ENCODE results near the gene CDK5RAP2.
"Not testable (repeated sequence)": the region's sequence is repeated elsewhere in the genome, so short reads cannot be mapped to it uniquely, and the experiment has no call there.

Gene CDK5RAP2

GRCh38 chr9:120580051-120580896 lies at the start of gene CDK5RAP2:
CDK5RAP2 (minus strand) TSS chr9:120580167; CDS start chr9:120579978, 189 bp downstream.
- H3K9me3 Mint-ChIP-seq = no peaks in the 10 kb centered on the region
- peaks cover 36% of the 10 kb centered on the region for H3K4me1 Mint-ChIP-seq (ENCODE audit: low read depth)
- H3K4me3 Mint-ChIP-seq = peak within 1 kb of the TSS; percentile 98
- no peaks in the 10 kb centered on the region for H3K27me3 Mint-ChIP-seq (ENCODE audit: low read depth)
- peak within 1 kb of the TSS; percentile 94 for H3K27ac Mint-ChIP-seq
- DNase-seq (ENCODE audit: low spot score) = peak; percentile 92
- peaks cover 23% of the 10 kb centered on the region for H3K36me3 Mint-ChIP-seq (ENCODE audit: low read depth)

- H3K27me3 Mint-ChIP-seq (ENCODE audit: low read depth); H3K27ac Mint-ChIP-seq; H3K36me3 Mint-ChIP-seq (ENCODE audit: low read depth); H3K9me3 Mint-ChIP-seq; DNase-seq (ENCODE audit: low spot score); H3K4me1 Mint-ChIP-seq (ENCODE audit: low read depth); H3K4me3 Mint-ChIP-seq: not testable (repeated sequence)
Measured at GRCh38 chr9:120628925-120629497, 49.0 kb upstream of the CDK5RAP2 start.

GRCh38 chr9:120628207-120628924 lies 48.4 kb upstream of the CDK5RAP2 start:
- Mint-ChIP-seq H3K27ac (no peak overlapping the region), H3K4me1 (ENCODE audit: low read depth) (peaks cover 2% of the 10 kb centered on the region), H3K9me3 (no peaks in the 10 kb centered on the region), H3K27me3 (ENCODE audit: low read depth) (peaks cover 2% of the 10 kb centered on the region), H3K4me3 (no peak overlapping the region), H3K36me3 (ENCODE audit: low read depth) (no peaks in the 10 kb centered on the region)
- no peak for DNase-seq (ENCODE audit: low spot score)

GRCh38 chr9:120627073-120627472 lies 47.1 kb upstream of the CDK5RAP2 start:
- H3K9me3 Mint-ChIP-seq = no peaks in the 10 kb centered on the region
- peaks cover 2% of the 10 kb centered on the region for H3K4me1 Mint-ChIP-seq (ENCODE audit: low read depth)
- H3K4me3 Mint-ChIP-seq = no peak overlapping the region

GRCh38 chr9:120626512-120626911 lies 46.5 kb upstream of the CDK5RAP2 start:
- no peak for DNase-seq (ENCODE audit: low spot score)
- Mint-ChIP-seq H3K27ac (no peak overlapping the region), H3K9me3 (no peaks in the 10 kb centered on the region), H3K4me3 (no peak overlapping the region), H3K36me3 (ENCODE audit: low read depth) (peaks cover 1% of the 10 kb centered on the region), H3K27me3 (ENCODE audit: low read depth) (no peaks in the 10 kb centered on the region), H3K4me1 (ENCODE audit: low read depth) (peaks cover 2% of the 10 kb centered on the region)

More at GRCh38 chr9:120627073-120627472, 47.1 kb upstream of the CDK5RAP2 start:
- no peak overlapping the region for H3K27ac Mint-ChIP-seq
- H3K27me3 Mint-ChIP-seq (ENCODE audit: low read depth) = peaks cover 2% of the 10 kb centered on the region
- no peak for DNase-seq (ENCODE audit: low spot score)
- H3K36me3 Mint-ChIP-seq (ENCODE audit: low read depth) = no peaks in the 10 kb centered on the region

- peaks cover 2% of the 10 kb centered on the region for H3K4me1 Mint-ChIP-seq (ENCODE audit: low read depth)
- H3K27ac Mint-ChIP-seq = no peak overlapping the region
- H3K36me3 Mint-ChIP-seq (ENCODE audit: low read depth) = peaks cover 7% of the 10 kb centered on the region
Measured at GRCh38 chr9:120625222-120625621, 45.3 kb upstream of the CDK5RAP2 start.

GRCh38 chr9:120622790-120623189 lies 42.8 kb upstream of the CDK5RAP2 start:
- DNase-seq (ENCODE audit: low spot score) = no peak
- Mint-ChIP-seq H3K27ac (no peak overlapping the region), H3K36me3 (ENCODE audit: low read depth) (peaks cover 7% of the 10 kb centered on the region), H3K27me3 (ENCODE audit: low read depth) (no peaks in the 10 kb centered on the region), H3K4me3 (no peak overlapping the region), H3K9me3 (no peaks in the 10 kb centered on the region), H3K4me1 (ENCODE audit: low read depth) (peaks cover 7% of the 10 kb centered on the region)

More at GRCh38 chr9:120625222-120625621, 45.3 kb upstream of the CDK5RAP2 start:
- Mint-ChIP-seq H3K9me3 (no peaks in the 10 kb centered on the region), H3K4me3 (no peak overlapping the region), H3K27me3 (ENCODE audit: low read depth) (no peaks in the 10 kb centered on the region)
- DNase-seq (ENCODE audit: low spot score) = no peak

GRCh38 chr9:120621941-120622340 lies 42.0 kb upstream of the CDK5RAP2 start:
- H3K4me1 Mint-ChIP-seq (ENCODE audit: low read depth) = peaks cover 9% of the 10 kb centered on the region
- peaks cover 7% of the 10 kb centered on the region for H3K36me3 Mint-ChIP-seq (ENCODE audit: low read depth)
- no peak for DNase-seq (ENCODE audit: low spot score)
- H3K9me3 Mint-ChIP-seq = no peaks in the 10 kb centered on the region
- H3K4me3 Mint-ChIP-seq = no peak overlapping the region
- no peak overlapping the region for H3K27ac Mint-ChIP-seq
- no peaks in the 10 kb centered on the region for H3K27me3 Mint-ChIP-seq (ENCODE audit: low read depth)

GRCh38 chr9:120619751-120620655 lies 40.0 kb upstream of the CDK5RAP2 start:
- Mint-ChIP-seq H3K27ac (no peak overlapping the region), H3K4me3 (no peak overlapping the region), H3K9me3 (no peaks in the 10 kb centered on the region), H3K36me3 (ENCODE audit: low read depth) (peaks cover 7% of the 10 kb centered on the region), H3K27me3 (ENCODE audit: low read depth) (no peaks in the 10 kb centered on the region), H3K4me1 (ENCODE audit: low read depth) (peaks cover 8% of the 10 kb centered on the region)
- peak; percentile 27 for DNase-seq (ENCODE audit: low spot score)

- DNase-seq (ENCODE audit: low spot score) = no peak
- H3K27ac Mint-ChIP-seq = no peak overlapping the region
- no peak overlapping the region for H3K4me3 Mint-ChIP-seq
- peaks cover 8% of the 10 kb centered on the region for H3K4me1 Mint-ChIP-seq (ENCODE audit: low read depth)
- no peaks in the 10 kb centered on the region for H3K27me3 Mint-ChIP-seq (ENCODE audit: low read depth)
- no peaks in the 10 kb centered on the region for H3K9me3 Mint-ChIP-seq
- H3K36me3 Mint-ChIP-seq (ENCODE audit: low read depth) = peaks cover 7% of the 10 kb centered on the region
Measured at GRCh38 chr9:120616966-120617935, 37.3 kb upstream of the CDK5RAP2 start.

- no peak for DNase-seq (ENCODE audit: low spot score)
Measured at GRCh38 chr9:120612218-120612617, 32.3 kb upstream of the CDK5RAP2 start.

GRCh38 chr9:120611690-120612068 lies 31.7 kb upstream of the CDK5RAP2 start:
- Mint-ChIP-seq H3K36me3 (ENCODE audit: low read depth) (peaks cover 3% of the 10 kb centered on the region), H3K4me3 (no peak overlapping the region), H3K27ac (no peak overlapping the region), H3K4me1 (ENCODE audit: low read depth) (no peaks in the 10 kb centered on the region), H3K9me3 (no peaks in the 10 kb centered on the region), H3K27me3 (ENCODE audit: low read depth) (no peaks in the 10 kb centered on the region)
- DNase-seq (ENCODE audit: low spot score) = no peak

More at GRCh38 chr9:120612218-120612617, 32.3 kb upstream of the CDK5RAP2 start:
- no peaks in the 10 kb centered on the region for H3K9me3 Mint-ChIP-seq
- peaks cover 1% of the 10 kb centered on the region for H3K4me1 Mint-ChIP-seq (ENCODE audit: low read depth)
- no peak overlapping the region for H3K27ac Mint-ChIP-seq
- H3K4me3 Mint-ChIP-seq = no peak overlapping the region
- H3K27me3 Mint-ChIP-seq (ENCODE audit: low read depth) = no peaks in the 10 kb centered on the region
- peaks cover 3% of the 10 kb centered on the region for H3K36me3 Mint-ChIP-seq (ENCODE audit: low read depth)
